Measurements from ENCODE around the gene SIPA1L3. TPM values are rescaled to one million over a fixed set of nuclear protein-coding genes. Genes with fewer than 3 reads are reported as not detected.

Gene SIPA1L3
- total RNA-seq, 2 experiments from 2014 or later, result 15.5 to 17.7 TPM

DNA sequence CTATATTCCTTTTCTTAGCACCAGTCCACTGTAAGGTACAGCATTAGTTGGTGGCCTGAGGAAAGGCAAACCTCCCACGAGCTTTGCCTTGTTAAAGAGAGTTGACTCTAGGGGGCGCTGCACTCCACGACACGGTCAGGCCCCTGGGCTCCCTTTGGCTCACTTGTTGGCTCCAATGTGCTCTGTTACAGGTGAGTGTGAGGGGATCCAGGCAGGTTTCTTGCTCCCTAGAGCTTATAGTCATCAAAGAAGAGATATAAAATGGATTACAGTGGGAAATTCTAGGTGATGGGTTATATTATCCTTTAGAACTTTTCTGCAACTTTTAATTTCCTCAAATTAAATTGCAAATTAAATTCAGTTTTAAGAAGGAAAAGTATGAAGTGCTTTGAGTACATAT, 4.3 kb upstream of the SIPA1L3 start:
- Histone ChIP-seq H3K36me3 (ENCODE audit: insufficient read depth, low read length) (no peaks in the 10 kb centered on the region), H3K4me3 (ENCODE audit: low read length) (no peak overlapping the region), H3K9me3 (ENCODE audit: control insufficient read depth in 1 of 2, insufficient read depth in 1 of 2, low read length in 2 of 2) (no peaks in the 10 kb centered on the region), H3K4me1 (ENCODE audit: insufficient read depth, low read length) (peaks cover 10% of the 10 kb centered on the region), H3K27ac (ENCODE audit: low read depth in 1 of 2, low read length in 2 of 2) (no peak overlapping the region), H3K27me3 (ENCODE audit: control insufficient read depth in 1 of 2, insufficient read depth in 2 of 2, low read length in 2 of 2) (no peaks in the 10 kb centered on the region)
- DNase-seq (peak; percentile 67 to 91 (median 79)), ATAC-seq (ENCODE audit: poor library complexity) (peak; percentile 18)
- H3K36me3 Mint-ChIP-seq (ENCODE audit: low read depth), result peaks cover 5% of the 10 kb centered on the region
- ChIA-PET CTCF (interaction anchor here (0.5 to 3.3 kb wide), 27 partner anchors 10 to 998 kb away, joined by 3 to 18 read pairs (median 4); partner anchors contain the start of genes CATSPERG, FAM98C, NFKBIB and PSMD8), POLR2A (interaction anchor here (1.0 to 1.1 kb wide), 2 partner anchors 147 to 472 kb away, joined by 3 to 4 read pairs; partner anchors contain the start of gene PSMD8)
- peak overlapping the region; percentile 83 for H3K4me3 Mint-ChIP-seq
- H3K4me1 Mint-ChIP-seq (ENCODE audit: low read depth), result peaks cover 18% of the 10 kb centered on the region
- H3K9me3 Mint-ChIP-seq, result no peaks in the 10 kb centered on the region
- intact Hi-C loops (cut with DNase I, micrococcal nuclease), result loop anchor here (1.0 to 10.0 kb wide), 9 partner anchors 195 to 1688 kb away; partner anchors contain the start of genes CATSPERG (in 1 of the 2), EIF3K (in 1 of the 2), MAP4K1 (in 1 of the 2) and MRPS12 (in 1 of the 2)
- peak overlapping the region; percentile 68 for H3K27ac Mint-ChIP-seq
- TF ChIP-seq, protein P1, sequence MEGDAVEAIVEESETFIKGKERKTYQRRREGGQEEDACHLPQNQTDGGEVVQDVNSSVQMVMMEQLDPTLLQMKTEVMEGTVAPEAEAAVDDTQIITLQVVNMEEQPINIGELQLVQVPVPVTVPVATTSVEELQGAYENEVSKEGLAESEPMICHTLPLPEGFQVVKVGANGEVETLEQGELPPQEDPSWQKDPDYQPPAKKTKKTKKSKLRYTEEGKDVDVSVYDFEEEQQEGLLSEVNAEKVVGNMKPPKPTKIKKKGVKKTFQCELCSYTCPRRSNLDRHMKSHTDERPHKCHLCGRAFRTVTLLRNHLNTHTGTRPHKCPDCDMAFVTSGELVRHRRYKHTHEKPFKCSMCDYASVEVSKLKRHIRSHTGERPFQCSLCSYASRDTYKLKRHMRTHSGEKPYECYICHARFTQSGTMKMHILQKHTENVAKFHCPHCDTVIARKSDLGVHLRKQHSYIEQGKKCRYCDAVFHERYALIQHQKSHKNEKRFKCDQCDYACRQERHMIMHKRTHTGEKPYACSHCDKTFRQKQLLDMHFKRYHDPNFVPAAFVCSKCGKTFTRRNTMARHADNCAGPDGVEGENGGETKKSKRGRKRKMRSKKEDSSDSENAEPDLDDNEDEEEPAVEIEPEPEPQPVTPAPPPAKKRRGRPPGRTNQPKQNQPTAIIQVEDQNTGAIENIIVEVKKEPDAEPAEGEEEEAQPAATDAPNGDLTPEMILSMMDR (IDR thresholded peaks at IDR 0.05), result peak; percentile 85
- no peaks in the 10 kb centered on the region for H3K27me3 Mint-ChIP-seq

DNA sequence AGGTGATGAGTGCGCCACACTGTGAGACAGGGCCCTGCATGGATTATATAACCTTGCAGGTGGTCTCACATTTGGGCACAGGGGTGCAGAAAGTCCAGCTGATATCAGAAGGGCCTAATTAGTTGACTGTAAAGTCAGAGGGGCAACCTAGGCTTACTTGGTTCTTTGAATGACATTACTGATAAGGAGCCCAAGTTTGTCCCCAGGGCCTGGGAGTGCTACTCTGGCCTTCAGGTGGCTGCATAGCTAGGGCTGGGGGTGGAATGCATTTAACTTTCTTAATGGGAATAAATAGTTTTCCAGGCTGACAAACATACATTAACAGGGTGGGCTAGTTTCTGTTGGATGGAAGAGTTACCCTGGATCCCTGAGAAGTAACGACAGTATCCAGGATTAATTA, 3.9 kb upstream of the SIPA1L3 start:
- H3K27ac Mint-ChIP-seq, result peak overlapping the region; percentile 68
- H3K4me1 ChIP-seq (ENCODE audit: insufficient read depth, low read length), result peaks cover 15% of the 10 kb centered on the region
- no peak overlapping the region for H3K4me3 ChIP-seq (ENCODE audit: low read length)
- CTCF ChIA-PET, result interaction anchor here (1.0 to 3.3 kb wide), 15 partner anchors 10 to 532 kb away, joined by 3 to 18 read pairs (median 5); partner anchors contain the start of genes CATSPERG, FAM98C, ZNF527 and ZNF573
- no peak overlapping the region for H3K27ac ChIP-seq (ENCODE audit: low read depth in 1 of 2, low read length in 2 of 2)
- no peaks in the 10 kb centered on the region for H3K9me3 Mint-ChIP-seq
- no peaks in the 10 kb centered on the region for H3K36me3 ChIP-seq (ENCODE audit: insufficient read depth, low read length)
- no peaks in the 10 kb centered on the region for H3K27me3 Mint-ChIP-seq
- peaks cover 5% of the 10 kb centered on the region for H3K36me3 Mint-ChIP-seq (ENCODE audit: low read depth)
- intact Hi-C loops (cut with DNase I, micrococcal nuclease), result loop anchor here (2.0 to 10.0 kb wide), 8 partner anchors 194 to 1688 kb away; partner anchors contain the start of genes EIF3K (in 1 of the 2), MAP4K1 (in 1 of the 2), MRPS12 (in 1 of the 2) and SARS2 (in 1 of the 2)
- TF ChIP-seq, protein P1 (IDR thresholded peaks at IDR 0.05), result no peak
- peaks cover 22% of the 10 kb centered on the region for H3K4me1 Mint-ChIP-seq (ENCODE audit: low read depth)
- no peak overlapping the region for H3K4me3 Mint-ChIP-seq
- POLR2A ChIA-PET, result interaction anchor here (1.1 kb wide), 1 partner anchor 146 kb away, joined by 3 read pairs; no protein-coding TSS in a partner anchor
- ATAC-seq (ENCODE audit: poor library complexity) (no peak), DNase-seq (no peak)
- no peaks in the 10 kb centered on the region for H3K9me3 ChIP-seq (ENCODE audit: control insufficient read depth in 1 of 2, insufficient read depth in 1 of 2, low read length in 2 of 2)
- no peaks in the 10 kb centered on the region for H3K27me3 ChIP-seq (ENCODE audit: control insufficient read depth in 1 of 2, insufficient read depth in 2 of 2, low read length in 2 of 2)

DNA sequence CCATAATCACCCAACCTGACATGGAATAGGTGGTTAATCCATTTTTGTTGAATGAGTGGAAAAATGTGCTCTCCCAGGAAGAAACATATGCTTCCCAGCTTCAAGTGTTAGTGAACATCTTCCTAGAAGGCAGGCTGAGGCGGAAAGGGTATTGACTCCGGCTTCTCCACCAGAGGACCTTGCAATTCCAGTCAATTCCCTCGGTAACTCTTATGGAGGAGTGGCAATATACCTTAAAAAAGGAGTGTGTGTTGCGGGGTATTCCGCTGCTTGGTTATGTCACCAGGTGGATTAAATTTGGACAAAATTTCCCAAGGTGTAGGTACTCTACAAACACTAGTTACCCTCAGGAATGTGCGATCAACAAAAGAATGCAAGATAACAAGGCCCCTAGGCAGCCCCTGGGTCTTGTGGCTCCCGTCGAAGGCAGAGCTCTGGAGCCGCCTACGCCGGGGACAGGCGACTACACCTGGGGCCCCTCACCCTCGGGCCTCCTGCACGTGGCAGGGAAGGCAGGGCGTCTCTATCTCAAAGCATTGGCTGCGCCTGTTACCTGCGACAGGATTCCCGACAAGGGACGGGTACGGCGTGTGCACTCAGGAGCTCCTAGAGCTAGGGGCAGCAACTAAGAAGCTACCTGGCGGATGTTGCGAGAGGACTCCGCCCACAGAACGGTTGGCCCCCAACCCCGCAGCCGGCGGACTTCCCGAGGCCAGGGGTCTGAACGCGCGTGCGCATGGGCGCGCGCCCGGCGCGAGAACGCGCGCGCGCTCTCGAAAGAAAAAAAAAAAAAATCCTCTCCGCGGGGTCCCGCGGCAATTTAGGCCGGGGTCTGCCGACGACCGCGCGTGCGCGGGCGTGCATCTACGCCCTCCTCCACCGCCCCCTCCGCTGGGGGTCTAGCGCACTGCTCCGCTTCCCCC, 801 bp upstream of the SIPA1L3 start, which contains the start of gene WDR87:
TSS of gene WDR87 (minus strand) at position 649 of the 923 bp plus-strand sequence. CDS start 8,355 bp downstream, outside the sequence.
- Histone ChIP-seq H3K9me3 (ENCODE audit: control insufficient read depth in 1 of 2, insufficient read depth in 1 of 2, low read length in 2 of 2) (no peaks in the 10 kb centered on the region), H3K4me3 (ENCODE audit: low read length) (peak within 1 kb of the TSS; percentile 98), H3K4me1 (ENCODE audit: insufficient read depth, low read length) (peaks cover 26% of the 10 kb centered on the region), H3K36me3 (ENCODE audit: insufficient read depth, low read length) (no peaks in the 10 kb centered on the region), H3K27me3 (ENCODE audit: control insufficient read depth in 1 of 2, insufficient read depth in 2 of 2, low read length in 2 of 2) (no peaks in the 10 kb centered on the region), H3K27ac (ENCODE audit: low read depth in 1 of 2, low read length in 2 of 2) (peak within 1 kb of the TSS; percentile 23 to 68)
- intact Hi-C loops (cut with DNase I, micrococcal nuclease), result loop anchor here (1.0 to 10.0 kb wide), 16 partner anchors 143 to 1789 kb away; partner anchors contain the start of genes PSMD8 (in 2 of the 2), ZNF565 (in 2 of the 2), EIF3K (in 1 of the 2) and KCNK6 (in 1 of the 2)
- Mint-ChIP-seq H3K9me3 (no peaks in the 10 kb centered on the region), H3K36me3 (ENCODE audit: low read depth) (peaks cover 5% of the 10 kb centered on the region), H3K4me1 (ENCODE audit: low read depth) (peaks cover 37% of the 10 kb centered on the region), H3K4me3 (peak within 1 kb of the TSS; percentile 97), H3K27me3 (no peaks in the 10 kb centered on the region), H3K27ac (peak within 1 kb of the TSS; percentile 91)
- TF ChIP-seq, protein P1 (IDR thresholded peaks at IDR 0.05), result no peak
- peak; percentile 14 to 79 (median 50) for DNase-seq
- ATAC-seq (ENCODE audit: poor library complexity), result peak; percentile 28
- POLR2A ChIA-PET, result interaction anchor here (0.6 to 3.4 kb wide), 17 partner anchors 11 to 1024 kb away, joined by 3 to 35 read pairs (median 7); partner anchors contain the start of genes CATSPERG, FAM98C, KCNK6 and MRPS12
- CTCF ChIA-PET, result interaction anchor here (1.2 to 1.8 kb wide), 5 partner anchors 143 to 589 kb away, joined by 4 to 7 read pairs (median 5); partner anchors contain the start of gene PSMD8
